Suppressor macrophage treated with lipopolysaccharide for 4 hours (primary cell): Measurements from ENCODE around the gene GP1BA.

ENCODE experiments used
- DNase-seq: peaks from one replicate; pipeline ENCODE4 v3.0.0-alpha.2; 2020

GP1BA gene

GRCh38 chr17:4931963-4932362 lies at the start of gene GP1BA:
Gene GP1BA (plus strand): TSS chr17:4932277. CDS start chr17:4932605, 328 bp downstream.
- peak; percentile 49 for DNase-seq

- DNase-seq, result no peak
Observed at GRCh38 chr17:4884489-4884888, 47.6 kb upstream of the GP1BA start.

- no peak for DNase-seq
Observed at GRCh38 chr17:4886830-4887229, 45.2 kb upstream of the GP1BA start.

- no peak for DNase-seq
Observed at GRCh38 chr17:4887581-4887980, 44.5 kb upstream of the GP1BA start.

GRCh38 chr17:4891411-4892410 lies 40.4 kb upstream of the GP1BA start:
- DNase-seq, result no peak

- no peak for DNase-seq
Observed at GRCh38 chr17:4892499-4893221, 39.4 kb upstream of the GP1BA start.

- no peak for DNase-seq
Observed at GRCh38 chr17:4893272-4893671, 38.8 kb upstream of the GP1BA start.

- no peak for DNase-seq
Observed at GRCh38 chr17:4893721-4894560, 38.1 kb upstream of the GP1BA start.

GRCh38 chr17:4895121-4895520 lies 37.0 kb upstream of the GP1BA start:
- DNase-seq, result no peak

GRCh38 chr17:4895657-4896331 lies 36.3 kb upstream of the GP1BA start:
- DNase-seq, result peak; percentile 49

GRCh38 chr17:4896332-4897197 lies 35.5 kb upstream of the GP1BA start:
- no peak for DNase-seq

- no peak for DNase-seq
Observed at GRCh38 chr17:4897198-4897687, 34.8 kb upstream of the GP1BA start.

GRCh38 chr17:4897785-4898184 lies 34.3 kb upstream of the GP1BA start:
- DNase-seq, result no peak

- DNase-seq, result no peak
Observed at GRCh38 chr17:4898351-4898750, 33.7 kb upstream of the GP1BA start.

GRCh38 chr17:4898927-4899326 lies 33.1 kb upstream of the GP1BA start:
- DNase-seq, result no peak

- peak; percentile 98 for DNase-seq
Observed at GRCh38 chr17:4899341-4900230, 32.5 kb upstream of the GP1BA start, which contains the start of gene C17orf107. Gene C17orf107 (plus strand): TSS chr17:4899536. CDS start chr17:4899763, 227 bp downstream.

GRCh38 chr17:4900231-4901107 lies 31.6 kb upstream of the GP1BA start:
- peak; percentile 64 for DNase-seq

GRCh38 chr17:4901108-4901647 lies 30.9 kb upstream of the GP1BA start:
- DNase-seq, result no peak
